ENCODE results near the gene C5orf63. TPM values are rescaled to one million over a fixed set of nuclear protein-coding genes. Genes with fewer than 3 reads are reported as not detected.

Gene C5orf63
- total and polyA plus RNA-seq, 2 of the 13 experiments (the other 11 are each of a cell fraction or from before 2014, with no cell fraction given) = 7.9 to 8.8 TPM

- Histone ChIP-seq H3K9me3 (ENCODE audit: low read length) (no peaks in the 10 kb centered on the region), H3K4me2 (ENCODE audit: low read depth, low read length) (no peak overlapping the region), H3K27me3 (ENCODE audit: control insufficient read depth in 1 of 2, insufficient read depth in 2 of 2, low read length in 2 of 2) (no peaks in the 10 kb centered on the region; a peak in 2 of 5 replicates), H2AFZ (ENCODE audit: low read length) (no peak overlapping the region), H3K79me2 (ENCODE audit: insufficient read depth, low read length) (no peaks in the 10 kb centered on the region), H3K36me3 (replicated peaks in 1 of 2; ENCODE audit: control insufficient read depth in 1 of 2, insufficient read depth in 2 of 2, low read length in 2 of 2) (no peaks in the 10 kb centered on the region), H3K9ac (ENCODE audit: insufficient read depth, low read depth, low read length) (no peak overlapping the region), H4K20me1 (ENCODE audit: insufficient read depth, low read length) (no peaks in the 10 kb centered on the region), H3K4me1 (ENCODE audit: insufficient read depth, low read length) (peaks cover 10% of the 10 kb centered on the region), H3K4me3 (replicated peaks in 1 of 3; ENCODE audit: insufficient read depth in 1 of 3, low read depth in 2 of 3, low read length in 3 of 3) (no peak overlapping the region), H3K27ac (ENCODE audit: extremely low read length, insufficient read depth, low read length) (no peak overlapping the region)
- in situ Hi-C loops (cut with HindIII; ENCODE audit: extremely low pct_ligation_motif_present, low pct_unique_long_range_greater_than_20kb) (no loop called here), intact Hi-C loops (cut with micrococcal nuclease; ENCODE audit: unreplicated experiment) (no loop called here)
- 33% methylated on average over 3 of the region's 3 CpGs for WGBS (ENCODE audit: low lambda C conversion rate)
- ChIA-PET CTCF (ENCODE audit: low intra/inter-chr PET ratio, low total read pairs) (no interaction called here), POLR2A (no interaction called here)
- ATAC-seq (no peak), DNase-seq (ENCODE audit: low spot score) (no peak), FAIRE-seq (no peak)
- TF ChIP-seq, protein P1, sequence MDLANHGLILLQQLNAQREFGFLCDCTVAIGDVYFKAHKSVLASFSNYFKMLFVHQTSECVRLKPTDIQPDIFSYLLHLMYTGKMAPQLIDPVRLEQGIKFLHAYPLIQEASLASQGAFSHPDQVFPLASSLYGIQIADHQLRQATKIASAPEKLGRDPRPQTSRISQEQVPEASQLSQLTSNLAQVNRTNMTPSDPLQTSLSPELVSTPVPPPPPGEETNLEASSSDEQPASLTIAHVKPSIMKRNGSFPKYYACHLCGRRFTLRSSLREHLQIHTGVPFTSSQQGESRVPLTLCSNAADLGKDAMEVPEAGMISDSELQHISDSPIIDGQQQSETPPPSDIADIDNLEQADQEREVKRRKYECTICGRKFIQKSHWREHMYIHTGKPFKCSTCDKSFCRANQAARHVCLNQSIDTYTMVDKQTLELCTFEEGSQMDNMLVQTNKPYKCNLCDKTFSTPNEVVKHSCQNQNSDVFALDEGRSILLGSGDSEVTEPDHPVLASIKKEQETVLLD (CRISPR knock-in tag; IDR thresholded peaks at IDR 0.05; ENCODE audit: low read depth) = no peak
- no peak for TF ChIP-seq SNAPC4 (CRISPR knock-in tag; IDR thresholded peaks at IDR 0.05)
- no peak for TF ChIP-seq ZNF564 (CRISPR knock-in tag; IDR thresholded peaks at IDR 0.05)
- TF ChIP-seq, protein P2, sequence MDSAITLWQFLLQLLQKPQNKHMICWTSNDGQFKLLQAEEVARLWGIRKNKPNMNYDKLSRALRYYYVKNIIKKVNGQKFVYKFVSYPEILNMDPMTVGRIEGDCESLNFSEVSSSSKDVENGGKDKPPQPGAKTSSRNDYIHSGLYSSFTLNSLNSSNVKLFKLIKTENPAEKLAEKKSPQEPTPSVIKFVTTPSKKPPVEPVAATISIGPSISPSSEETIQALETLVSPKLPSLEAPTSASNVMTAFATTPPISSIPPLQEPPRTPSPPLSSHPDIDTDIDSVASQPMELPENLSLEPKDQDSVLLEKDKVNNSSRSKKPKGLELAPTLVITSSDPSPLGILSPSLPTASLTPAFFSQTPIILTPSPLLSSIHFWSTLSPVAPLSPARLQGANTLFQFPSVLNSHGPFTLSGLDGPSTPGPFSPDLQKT (CRISPR knock-in tag; IDR thresholded peaks at IDR 0.05; ENCODE audit: borderline replicate concordance) = no peak
- no peak for TF ChIP-seq ZFP41 (CRISPR knock-in tag; IDR thresholded peaks at IDR 0.05; ENCODE audit: borderline replicate concordance)
- TF ChIP-seq ZNF724P (CRISPR knock-in tag; IDR thresholded peaks at IDR 0.05; ENCODE audit: borderline replicate concordance) = no peak
- TF ChIP-seq HNF4G (IDR thresholded peaks at IDR 0.05; ENCODE audit: borderline replicate concordance, low read depth, low read length) = no peak
- no peak for TF ChIP-seq HNF4G (CRISPR knock-in tag; IDR thresholded peaks at IDR 0.05; ENCODE audit: borderline replicate concordance, low read depth)
- TF ChIP-seq, protein P3, sequence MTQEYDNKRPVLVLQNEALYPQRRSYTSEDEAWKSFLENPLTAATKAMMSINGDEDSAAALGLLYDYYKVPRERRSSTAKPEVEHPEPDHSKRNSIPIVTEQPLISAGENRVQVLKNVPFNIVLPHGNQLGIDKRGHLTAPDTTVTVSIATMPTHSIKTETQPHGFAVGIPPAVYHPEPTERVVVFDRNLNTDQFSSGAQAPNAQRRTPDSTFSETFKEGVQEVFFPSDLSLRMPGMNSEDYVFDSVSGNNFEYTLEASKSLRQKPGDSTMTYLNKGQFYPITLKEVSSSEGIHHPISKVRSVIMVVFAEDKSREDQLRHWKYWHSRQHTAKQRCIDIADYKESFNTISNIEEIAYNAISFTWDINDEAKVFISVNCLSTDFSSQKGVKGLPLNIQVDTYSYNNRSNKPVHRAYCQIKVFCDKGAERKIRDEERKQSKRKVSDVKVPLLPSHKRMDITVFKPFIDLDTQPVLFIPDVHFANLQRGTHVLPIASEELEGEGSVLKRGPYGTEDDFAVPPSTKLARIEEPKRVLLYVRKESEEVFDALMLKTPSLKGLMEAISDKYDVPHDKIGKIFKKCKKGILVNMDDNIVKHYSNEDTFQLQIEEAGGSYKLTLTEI (CRISPR knock-in tag; conservative IDR thresholded peaks at IDR 0.05) = no peak
- TF ChIP-seq TEAD2 (CRISPR knock-in tag; IDR thresholded peaks at IDR 0.05) = no peak
- no peak for TF ChIP-seq KDM2A (CRISPR knock-in tag; IDR thresholded peaks at IDR 0.05; ENCODE audit: borderline replicate concordance, low read depth)
- no peak for TF ChIP-seq NFE2L2 (IDR thresholded peaks at IDR 0.05; ENCODE audit: low read length)
- TF ChIP-seq ZNF784 (CRISPR knock-in tag; IDR thresholded peaks at IDR 0.05; ENCODE audit: borderline replicate concordance) = no peak
- TF ChIP-seq HOXD1 (CRISPR knock-in tag; IDR thresholded peaks at IDR 0.05) = no peak
- no peak for TF ChIP-seq ZBTB7A (CRISPR knock-in tag; IDR thresholded peaks at IDR 0.05)
- BruUV-seq (replicated peaks) = no TSS peak
Observed at GRCh38 chr5:127092690-127093089, 19.4 kb upstream of the C5orf63 start.
